RCC 7860 (cell line): Measurements from ENCODE around the gene MESP1.
"Not testable (repeated sequence)": the region's sequence is repeated elsewhere in the genome, so short reads cannot be mapped to it uniquely, and the experiment has no call there.

Experiments
- DNase-seq: peaks from one replicate; pipeline ENCODE4 v3.0.0-alpha.2; 2015; ENCODE audit warnings: low spot score
- FAIRE-seq: peaks from 2 replicates; lab custom pipeline; 2012; peaks lifted over from hg19 to GRCh38; lab: Jason Lieb, UNC

MESP1 gene

GRCh38 chr15:89750560-89751542, at the start of gene MESP1:
Gene MESP1, minus strand, starts transcription at chr15:89751249. Its CDS starts 18 bp downstream, at chr15:89751231.
- FAIRE-seq, result no peak
- DNase-seq, result peak; percentile 82

DNA sequence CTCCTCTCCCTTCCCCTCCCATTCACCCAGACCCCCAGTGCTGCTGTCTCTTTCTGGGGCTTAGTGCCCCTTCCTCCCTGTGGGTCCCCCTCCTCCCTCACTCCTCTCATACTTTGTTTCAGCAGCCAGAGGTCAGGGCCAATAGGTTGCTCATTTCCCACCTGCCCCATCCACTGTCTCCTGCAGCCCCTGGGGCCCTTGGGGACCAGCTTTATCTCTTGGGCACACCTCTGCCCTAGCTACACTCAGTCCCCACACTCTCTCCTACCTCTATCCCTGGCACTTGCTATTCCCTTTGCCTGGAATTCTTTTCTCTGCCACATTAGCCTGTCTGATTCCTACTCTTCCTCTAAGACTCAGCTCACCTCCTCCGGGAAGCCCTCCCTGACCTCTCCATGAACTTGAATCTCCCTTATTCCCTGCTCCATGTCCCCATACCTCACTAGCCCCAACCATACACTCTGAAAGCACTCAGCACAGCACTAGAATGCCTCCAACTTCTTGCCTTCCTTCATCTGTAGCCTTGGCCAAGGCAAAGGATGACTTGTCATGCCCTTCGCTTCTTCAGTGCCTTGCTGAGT, 49.0 kb upstream of the MESP1 start:
- DNase-seq (no peak), FAIRE-seq (no peak)

GRCh38 chr15:89799011-89799911, 48.2 kb upstream of the MESP1 start:
- FAIRE-seq, result no peak
- DNase-seq, result no peak

- no peak for DNase-seq
- FAIRE-seq, result no peak
These were observed 46.7 kb upstream of the MESP1 start for GRCh38 chr15:89797678-89798201.

- FAIRE-seq, result no peak
- no peak for DNase-seq
These were observed 44.9 kb upstream of the MESP1 start for GRCh38 chr15:89795996-89796395.

DNA sequence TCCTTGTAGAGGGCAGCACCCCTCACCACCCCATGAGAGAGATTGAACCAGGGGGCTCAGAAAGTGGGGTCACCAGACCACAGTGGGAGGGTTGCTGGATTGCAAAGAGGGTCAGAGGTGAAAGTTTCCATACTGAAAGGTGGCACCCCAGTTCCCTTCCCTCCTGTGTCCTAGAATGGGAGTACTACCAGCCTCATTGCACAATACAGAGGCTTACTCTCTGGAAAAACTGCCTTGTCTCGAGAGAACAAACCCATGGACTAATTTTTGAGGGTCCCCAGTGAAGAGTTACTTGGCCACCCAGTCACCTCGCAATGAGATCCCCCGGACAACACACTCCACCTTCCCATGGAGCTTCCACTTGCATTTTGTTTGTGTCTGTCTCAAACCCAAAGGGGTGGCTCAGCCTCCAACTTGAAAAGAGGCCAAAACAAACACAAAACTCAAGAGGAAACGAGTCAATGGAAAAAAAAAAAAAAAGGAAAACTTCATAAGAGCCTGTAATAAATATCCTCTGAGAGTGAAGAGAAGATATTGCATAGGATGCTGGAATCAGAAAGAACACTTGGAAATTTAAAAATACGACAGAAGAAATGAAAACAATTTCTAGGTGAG, 43.7 kb upstream of the MESP1 start:
- no peak for FAIRE-seq
- DNase-seq, result no peak

- DNase-seq, result no peak
- FAIRE-seq, result no peak
These were observed 41.2 kb upstream of the MESP1 start for GRCh38 chr15:89792106-89792805.

- DNase-seq (no peak), FAIRE-seq (no peak)
These were observed 39.6 kb upstream of the MESP1 start for GRCh38 chr15:89790661-89791060.

- DNase-seq, result no peak
- no peak for FAIRE-seq
These were observed 39.2 kb upstream of the MESP1 start for GRCh38 chr15:89790206-89790605.

- DNase-seq, FAIRE-seq: not testable (repeated sequence)
These were observed 37.5 kb upstream of the MESP1 start for GRCh38 chr15:89788585-89788984.

GRCh38 chr15:89787944-89788343, 36.9 kb upstream of the MESP1 start:
- no peak for DNase-seq

GRCh38 chr15:89785774-89786140, 34.7 kb upstream of the MESP1 start:
- FAIRE-seq (no peak), DNase-seq (no peak)

More at GRCh38 chr15:89787944-89788343, 36.9 kb upstream of the MESP1 start:
- FAIRE-seq, result no peak

- DNase-seq, result no peak
- FAIRE-seq, result no peak
These were observed 34.2 kb upstream of the MESP1 start for GRCh38 chr15:89785064-89785773.

GRCh38 chr15:89784686-89784960, 33.6 kb upstream of the MESP1 start:
- no peak for FAIRE-seq
- DNase-seq, result no peak

DNA sequence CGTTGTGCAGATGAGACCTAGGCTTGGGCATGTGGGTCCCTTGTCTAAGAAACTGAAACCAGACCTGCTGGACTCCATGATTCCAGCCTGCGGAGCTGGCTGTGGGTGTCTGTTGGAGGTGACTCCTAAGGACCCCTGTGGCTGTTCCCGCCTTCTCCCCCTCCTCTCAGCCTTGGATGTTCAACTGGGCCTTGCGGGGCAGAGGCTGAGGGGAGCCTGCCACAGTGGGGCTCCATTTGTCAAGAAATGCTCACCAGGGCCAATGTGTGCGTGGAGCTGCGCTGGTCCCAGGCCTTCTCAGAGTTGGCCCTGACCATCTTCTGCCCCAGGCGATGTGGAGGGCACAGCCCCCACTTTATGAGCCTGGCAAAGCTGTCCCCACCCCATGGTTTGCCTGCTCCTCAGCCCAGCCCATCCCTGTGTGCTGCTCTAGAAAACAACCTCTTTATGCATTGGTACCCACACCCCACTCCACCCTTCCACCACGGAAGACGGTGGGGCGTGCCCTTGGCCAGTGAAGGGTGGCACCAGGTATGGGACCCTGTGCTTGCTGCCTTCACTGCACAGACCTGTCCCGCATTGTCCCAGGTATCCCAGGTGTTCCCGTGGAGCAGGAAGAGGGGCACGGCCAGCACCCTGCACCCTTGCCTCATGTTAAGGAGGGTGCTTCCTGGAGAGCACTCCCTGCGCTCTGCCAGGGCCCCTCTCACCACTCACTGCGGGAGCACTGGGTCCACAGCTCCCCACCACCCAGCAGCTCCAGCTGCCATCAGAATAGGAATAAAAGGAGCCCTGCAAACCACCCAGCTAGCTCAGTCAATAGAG, 33.0 kb upstream of the MESP1 start:
- DNase-seq, result no peak
- FAIRE-seq, result no peak

DNA sequence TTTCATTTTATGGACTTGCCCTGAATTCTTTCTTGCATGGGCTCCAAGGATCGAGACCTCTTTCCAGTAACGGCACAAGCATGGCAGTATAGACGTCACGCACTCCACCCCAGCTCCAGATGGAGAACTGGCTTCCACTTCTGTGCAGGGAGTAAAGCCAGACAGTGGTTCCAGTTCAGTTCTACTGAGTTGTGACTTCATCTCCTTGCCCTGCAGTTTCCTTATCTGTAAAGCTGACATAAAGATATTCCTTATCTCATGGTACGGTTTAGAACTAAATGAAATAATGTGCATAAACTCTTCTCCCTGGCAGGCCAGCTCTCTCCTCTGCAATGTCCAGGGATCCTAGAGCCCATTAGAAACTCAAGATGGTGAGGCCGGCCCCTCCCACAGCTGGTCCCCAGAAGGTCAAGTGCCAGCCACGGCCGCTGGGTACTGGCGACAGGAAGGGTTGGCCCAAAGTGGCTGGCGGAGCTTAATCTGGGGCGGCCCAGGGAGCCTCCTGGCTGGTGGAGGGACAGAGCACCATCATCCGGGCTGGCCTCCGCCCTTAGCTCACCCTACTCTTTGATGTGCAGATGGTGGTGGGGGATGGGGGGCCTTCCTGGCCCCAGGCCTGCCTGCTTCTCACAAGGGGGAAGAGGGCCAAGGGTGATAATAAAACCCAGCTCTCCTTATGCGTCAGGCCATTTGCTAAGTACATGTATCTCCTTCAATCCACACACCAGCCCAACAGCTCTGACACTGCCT, 32.2 kb upstream of the MESP1 start:
- no peak for FAIRE-seq
- no peak for DNase-seq

DNA sequence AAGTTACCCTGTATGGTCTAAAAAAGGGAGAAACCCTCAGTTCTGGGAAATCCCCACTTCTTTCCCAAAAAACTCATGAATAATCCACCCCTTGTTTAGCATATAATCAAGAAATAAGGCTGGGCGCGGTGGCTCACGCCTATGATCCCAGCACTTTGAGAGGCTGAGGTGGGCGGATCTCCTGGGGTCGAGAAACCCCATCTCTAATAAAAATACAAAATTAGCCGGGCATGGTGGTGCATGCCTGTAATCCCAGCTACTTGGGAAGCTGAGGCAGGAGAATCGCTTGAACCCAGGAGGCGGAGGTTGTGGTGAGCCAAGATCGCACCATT, 31.5 kb upstream of the MESP1 start:
- not testable (repeated sequence) for DNase-seq, FAIRE-seq
